Uterus (tissue), 2 donors: ENCODE results near the gene LRP1B.

Source experiments
- CTCF ChIP-seq, 4 experiments: fragments of 200-600 bp in 2 of 4; fragments of 450-650 bp in 2 of 4; sonication (generic) in 2 of 4; IDR thresholded peaks; one replicate each; pipeline ENCODE4 v1.5.1; 2016 to 2019; ENCODE audit warnings: antibody characterized with exemption in 4 of 4, mild to moderate bottlenecking in 2 of 4, moderate library complexity in 1 of 4
- POLR2A ChIP-seq, 2 donors: fragments of 450-650 bp; IDR thresholded peaks; one replicate each; pipeline ENCODE4 v1.6.1; 2016; ENCODE audit warnings: antibody characterized with exemption in 2 of 2, mild to moderate bottlenecking in 1 of 2, moderate library complexity in 1 of 2

GRCh38 chr2:141728142-141728541, 402.7 kb downstream of the LRP1B start:
- no peak for TF ChIP-seq CTCF (IDR thresholded peaks at IDR 0.05)
- no peak for TF ChIP-seq POLR2A (IDR thresholded peaks at IDR 0.05)
